ENCODE results near the gene TRIM62. TPM values are rescaled to one million over a fixed set of nuclear protein-coding genes. Genes with fewer than 3 reads are reported as not detected.

The TRIM62 gene
- total and polyA plus RNA-seq, 2 experiments from 2014 or later = 2.9 to 18.9 TPM

- Mint-ChIP-seq H3K36me3 (ENCODE audit: low read depth) (peaks cover 3% of the 10 kb centered on the region; the same call in 1 of the 3 replicates), H3K4me3 (peak overlapping the region; percentile 67), H3K9me3 (no peaks in the 10 kb centered on the region), H3K4me1 (peaks cover 31% of the 10 kb centered on the region), H3K27ac (no peak overlapping the region), H3K27me3 (ENCODE audit: insufficient read depth, low read depth, poor library complexity) (peaks cover 18% of the 10 kb centered on the region)
- no peaks in the 10 kb centered on the region for H3F3A ChIP-seq (replicated peaks; ENCODE audit: low read depth)
- no peak overlapping the region for H2AFZ ChIP-seq
- H3K27ac ChIP-seq (ENCODE audit: low read depth) = no peak overlapping the region
- no peaks in the 10 kb centered on the region for H3K36me3 ChIP-seq (ENCODE audit: insufficient read depth)
- peaks cover 5% of the 10 kb centered on the region; the same call in 1 of the 2 replicates for H3K27me3 ChIP-seq (ENCODE audit: insufficient read depth)
- peaks cover 3% of the 10 kb centered on the region; the same call in 1 of the 2 replicates for H3K9me2 ChIP-seq (ENCODE audit: insufficient read depth)
- no peaks in the 10 kb centered on the region; the same call in 1 of the 2 replicates for H4K20me1 ChIP-seq (replicated peaks; ENCODE audit: insufficient read depth)
- DNase-seq (ENCODE audit: low spot score) (no peak), ATAC-seq (no peak)
- peak overlapping the region; percentile 90; the same call in 1 of the 2 replicates for H3K4me2 ChIP-seq
- H3K4me3 ChIP-seq = peak overlapping the region; percentile 88
- TF ChIP-seq EZH2phosphoT487 (IDR thresholded peaks at IDR 0.05; ENCODE audit: unreplicated experiment) (no peak), ZNF331 (CRISPR knock-in tag; IDR thresholded peaks at IDR 0.05; ENCODE audit: low read depth) (no peak), CTCF (conservative IDR thresholded peaks at IDR 0.05; ENCODE audit: low read depth in 2 of 2) (no peak), ZNF462 (CRISPR knock-in tag; IDR thresholded peaks at IDR 0.05) (no peak), EZH2 (IDR thresholded peaks at IDR 0.05; ENCODE audit: low read depth, unreplicated experiment) (no peak), JUNB (IDR thresholded peaks at IDR 0.05; ENCODE audit: unreplicated experiment) (no peak), ETS1 (IDR thresholded peaks at IDR 0.05) (no peak), POLR2AphosphoS5 (IDR thresholded peaks at IDR 0.05; ENCODE audit: low read depth) (no peak), STAT1 (IDR thresholded peaks at IDR 0.05; ENCODE audit: unreplicated experiment) (no peak), ZNF114 (CRISPR knock-in tag; IDR thresholded peaks at IDR 0.05) (no peak), NANOG (IDR thresholded peaks at IDR 0.05; ENCODE audit: borderline replicate concordance) (no peak), CREB1 (CRISPR knock-in tag; IDR thresholded peaks at IDR 0.05; ENCODE audit: low read depth) (no peak), REST (IDR thresholded peaks at IDR 0.05; ENCODE audit: unreplicated experiment) (no peak)
- peaks cover 25% of the 10 kb centered on the region for H3K4me1 ChIP-seq (ENCODE audit: insufficient read depth)
- H3K79me2 ChIP-seq (replicated peaks; ENCODE audit: insufficient read depth) = peaks cover 4% of the 10 kb centered on the region; the same call in 1 of the 2 replicates
Observed at GRCh38 chr1:33182896-33183295, 1.1 kb upstream of the TRIM62 start.

Measured in GM23338 (cell line).